SKM-1 (cell line): ENCODE data around the gene CASP9.

Experiments used
- DNase-seq: peaks from one replicate; lab custom pipeline; 2025; ENCODE audit not compliant: unreplicated experiment; lab: John Stamatoyannopoulos, UW

CASP9 gene

GRCh38 chr1:15451014-15451722 is 72.8 kb downstream of the CASP9 start:
- no peak for DNase-seq

- no peak for DNase-seq
These were observed 74.4 kb downstream of the CASP9 start for GRCh38 chr1:15449567-15449966.

- no peak for DNase-seq
These were observed 75.0 kb downstream of the CASP9 start for GRCh38 chr1:15448877-15449462.

GRCh38 chr1:15446212-15446611 is 77.8 kb downstream of the CASP9 start:
- no peak for DNase-seq

GRCh38 chr1:15445390-15446122 is 78.5 kb downstream of the CASP9 start:
- DNase-seq: no peak

GRCh38 chr1:15444468-15445389 is 79.3 kb downstream of the CASP9 start:
- DNase-seq: no peak

- DNase-seq: no peak
These were observed 80.7 kb downstream of the CASP9 start for GRCh38 chr1:15443281-15443680.

- no peak for DNase-seq
These were observed 81.3 kb downstream of the CASP9 start for GRCh38 chr1:15442759-15443158.

- DNase-seq: no peak
These were observed 81.9 kb downstream of the CASP9 start for GRCh38 chr1:15442119-15442518.
